Endothelial cell of umbilical vein (primary cell): ENCODE results near the gene JTB. TPM values are rescaled to one million over a fixed set of nuclear protein-coding genes. Genes with fewer than 3 reads are reported as not detected.

Experiments used
- BruUV-seq: library from RNA; stranded (reverse); fragments of 400-500 nt; replicated peaks from 2 replicates; lab custom pipeline; 2021; lab: Mats Ljungman, UMichigan
- CTCF ChIA-PET: fragments of 300-600, 350-600 bp; sonication (Branson Sonifier 250); formaldehyde crosslinking; loops from one replicate; lab custom pipeline; 2021; ENCODE audit warnings: antibody characterized with exemption, inconsistent platforms; lab: Charles Lee
- POLR2A ChIA-PET: fragments of 300-600, 350-600 bp; sonication (Branson Sonifier 250); formaldehyde crosslinking; loops from one replicate; lab custom pipeline; 2021; ENCODE audit warnings: antibody characterized with exemption, inconsistent platforms; lab: Charles Lee
- DNase-seq: peaks from one replicate; pipeline ENCODE4 v3.0.0-alpha.2; 2011; ENCODE audit warnings: low read depth, low spot score
- FAIRE-seq: peaks from 2 replicates; lab custom pipeline; 2011; peaks lifted over from hg19 to GRCh38; lab: Jason Lieb, UNC
- H2AFZ ChIP-seq: 2 replicates; pipeline ENCODE4 v1.6.0; 2012; ENCODE audit warnings: low read depth, low read length, control low read depth, inconsistent platforms
- H3K27ac ChIP-seq: 2 replicates; pipeline ENCODE4 v1.5.1; 2011; ENCODE audit warnings: low read depth, mild to moderate bottlenecking, control low read depth, low read length, moderate library complexity; ENCODE audit not compliant: insufficient read depth
- H3K27me3 ChIP-seq, 2 experiments: 2 replicates each; pipeline versions ENCODE4 v1.6.0 to v1.6.1; 2011; ENCODE audit warnings: low read length in 2 of 2, mixed read lengths in 1 of 2; ENCODE audit not compliant: control insufficient read depth in 2 of 2, insufficient read depth in 2 of 2
- H3K36me3 ChIP-seq, 2 experiments: 2 replicates in 1 of 2; 3 replicates in 1 of 2; pipeline ENCODE4 v1.5.1; 2011; ENCODE audit warnings: low read length in 2 of 2, mild to moderate bottlenecking in 1 of 2, moderate library complexity in 1 of 2; ENCODE audit not compliant: control insufficient read depth in 2 of 2, insufficient read depth in 2 of 2; ENCODE audit errors: extremely low read depth in 1 of 2
- H3K4me1 ChIP-seq: 3 replicates; pipeline ENCODE4 v1.5.1; 2011; ENCODE audit warnings: mild to moderate bottlenecking, low read length; ENCODE audit not compliant: control insufficient read depth, insufficient read depth; ENCODE audit errors: extremely low read depth
- H3K4me2 ChIP-seq: 2 replicates; pipeline ENCODE4 v1.6.1; 2011; ENCODE audit warnings: low read length, control low read depth, mixed read lengths; ENCODE audit not compliant: insufficient read depth
- H3K4me3 ChIP-seq, 3 experiments: fragments of 200-600 bp in 1 of 3; sonication (generic), shearing (Covaris generic) in 1 of 3; replicated peaks in 1 of 3; 2 replicates each; pipeline ENCODE4 v1.5.1; 2011 to 2016; ENCODE audit warnings: control low read depth in 3 of 3, low read length in 3 of 3, mild to moderate bottlenecking in 2 of 3, inconsistent platforms in 1 of 3, low read depth in 1 of 3, moderate library complexity in 1 of 3; ENCODE audit not compliant: insufficient read depth in 1 of 3
- H3K79me2 ChIP-seq: 2 replicates; pipeline ENCODE4 v1.6.0; 2012; ENCODE audit warnings: low read length, inconsistent platforms; ENCODE audit not compliant: control insufficient read depth, insufficient read depth
- H3K9ac ChIP-seq: replicated peaks from 2 replicates; pipeline ENCODE3; 2011; ENCODE audit warnings: low read length, control low read depth; ENCODE audit not compliant: insufficient read depth; ENCODE audit errors: extremely low read depth
- H3K9me1 ChIP-seq: replicated peaks from 3 replicates; pipeline ENCODE4 v1.6.0; 2011; ENCODE audit warnings: mild to moderate bottlenecking, low read length; ENCODE audit not compliant: control insufficient read depth, insufficient read depth; ENCODE audit errors: extremely low read depth
- H3K9me3 ChIP-seq: replicated peaks from 2 replicates; pipeline ENCODE4 v1.5.1; 2012; ENCODE audit warnings: low read length, inconsistent platforms; ENCODE audit not compliant: control insufficient read depth, insufficient read depth
- H4K20me1 ChIP-seq: replicated peaks from 2 replicates; pipeline ENCODE3; 2011; ENCODE audit warnings: mild to moderate bottlenecking, low read length; ENCODE audit not compliant: control insufficient read depth, insufficient read depth; ENCODE audit errors: extremely low read depth
- CTCF ChIP-seq, 2 donors: IDR thresholded peaks; 1 replicate in 1 of 2; 2 replicates in 1 of 2; pipeline ENCODE4 v1.5.1; 2011; ENCODE audit warnings: low read length in 2 of 2, mild to moderate bottlenecking in 2 of 2, moderate library complexity in 2 of 2, control low read depth in 1 of 2, inconsistent platforms in 1 of 2, low read depth in 1 of 2; ENCODE audit not compliant: insufficient read depth in 1 of 2; ENCODE audit errors: extremely low read depth in 1 of 2
- EZH2 ChIP-seq: IDR thresholded peaks from 2 replicates; pipeline ENCODE4 v1.6.1; 2012; ENCODE audit warnings: borderline replicate concordance, low read depth, mild to moderate bottlenecking, moderate library complexity, low read length, inconsistent platforms; ENCODE audit not compliant: severe bottlenecking
- FOS ChIP-seq: IDR thresholded peaks from 2 replicates; pipeline ENCODE4 v1.6.1; 2011; ENCODE audit warnings: mild to moderate bottlenecking, low read length, moderate library complexity, borderline replicate concordance; ENCODE audit not compliant: insufficient read depth
- GATA2 ChIP-seq: IDR thresholded peaks from 2 replicates; pipeline ENCODE4 v1.7.0; 2011; ENCODE audit warnings: low read depth, mild to moderate bottlenecking, moderate library complexity, mixed read lengths, low read length; ENCODE audit not compliant: insufficient read length, insufficient read depth
- JUN ChIP-seq: IDR thresholded peaks from 2 replicates; pipeline ENCODE4 v1.6.1; 2011; ENCODE audit warnings: borderline replicate concordance, low read depth; ENCODE audit not compliant: insufficient read length, insufficient read depth
- MYC ChIP-seq: IDR thresholded peaks from one replicate; pipeline ENCODE4 v1.6.1; 2011; ENCODE audit warnings: mild to moderate bottlenecking, low read depth, low read length
- POLR2A ChIP-seq: IDR thresholded peaks from 2 replicates; pipeline ENCODE4 v1.6.1; 2012; ENCODE audit warnings: low read depth, mild to moderate bottlenecking, control low read depth, low read length
- POLR2AphosphoS5 ChIP-seq: IDR thresholded peaks from 2 replicates; pipeline ENCODE4 v1.6.1; 2012; ENCODE audit warnings: low read depth, mild to moderate bottlenecking, control low read depth, low read length, moderate library complexity; ENCODE audit not compliant: insufficient read depth
- dilution Hi-C: fragments of 300-500 bp; cut with MboI; formaldehyde crosslinking; loops from one replicate; pipeline ENCODE4 v1.15.0; 2019; ENCODE audit warnings: low sequenced_read_pairs; ENCODE audit not compliant: extremely low pct_ligation_motif_present
- intact Hi-C: fragments of 100-400 bp; cut with micrococcal nuclease; formaldehyde crosslinking; loops from one replicate; pipeline ENCODE4 v1.10.0; 2022
- polyA plus RNA-seq, 4 experiments: library from polyadenylated mRNA; depleted of rRNA in 3 of 4; stranded (reverse) in 3 of 4; unstranded in 1 of 4; fragments of >200 nt; gene quantifications; 2 replicates each; pipeline versions ENCODE4 v1.2.1 to v1.2.3, GENCODE V29; 2011 to 2012; ENCODE audit warnings: missing spikeins in 1 of 4
- total RNA-seq: library from RNA; stranded (reverse); gene quantifications from 2 replicates; pipeline ENCODE4 v1.2.3, GENCODE V29; 2021
- TF ChIP-seq, protein P1 (sequence below): IDR thresholded peaks from 2 replicates; pipeline ENCODE4 v1.6.1; 2011; ENCODE audit not compliant: insufficient read depth, insufficient read length

Gene JTB
- total and polyA plus RNA-seq, 2 donors (not counting 3 experiments of a cell fraction or from before 2014, with no cell fraction given) = 90.2 to 149 TPM

DNA sequence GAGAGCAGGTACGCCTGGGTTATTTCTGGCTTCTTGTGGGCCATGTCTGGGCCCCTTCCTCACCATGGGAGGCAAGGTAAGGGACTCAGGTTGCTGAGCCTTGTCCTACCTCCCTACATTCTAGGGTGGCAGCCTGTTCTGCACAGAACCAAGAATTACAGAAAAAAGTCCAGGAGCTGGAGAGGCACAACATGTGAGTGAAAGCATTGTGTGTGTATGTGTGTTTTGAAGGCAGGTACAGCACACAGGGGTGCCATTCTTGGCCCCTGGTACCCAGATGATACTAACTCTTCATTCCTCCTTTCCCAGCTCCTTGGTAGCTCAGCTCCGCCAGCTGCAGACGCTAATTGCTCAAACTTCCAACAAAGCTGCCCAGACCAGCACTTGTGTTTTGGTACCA is 4.4 kb downstream of the JTB start:
- no peak for DNase-seq
- ChIA-PET POLR2A (no interaction called here), CTCF (interaction anchor here (1.1 kb wide), 1 partner anchor 27 kb away, joined by 3 read pairs; the partner anchor contains the start of gene DENND4B)
- no peak overlapping the region for H3K4me2 ChIP-seq
- H3K27me3 ChIP-seq = no peaks in the 10 kb centered on the region
- BruUV-seq = no TSS peak
- H3K4me1 ChIP-seq = peaks cover 14% of the 10 kb centered on the region
- intact Hi-C loops (no loop called here), dilution Hi-C loops (no loop called here)
- TF ChIP-seq POLR2A (peak; percentile 34), POLR2AphosphoS5 (no peak)
- H3K9me1 ChIP-seq = no peaks in the 10 kb centered on the region
- H3K36me3 ChIP-seq = peaks cover 3 to 13% of the 10 kb centered on the region in 2 experiments
- FAIRE-seq = no peak
- H2AFZ ChIP-seq = no peak overlapping the region
- H3K79me2 ChIP-seq = peaks cover 16% of the 10 kb centered on the region
- H3K27ac ChIP-seq = no peak overlapping the region
- H3K4me3 ChIP-seq = no peak overlapping the region
- no peaks in the 10 kb centered on the region for H4K20me1 ChIP-seq
- H3K9me3 ChIP-seq = no peaks in the 10 kb centered on the region
- H3K9ac ChIP-seq = no peak overlapping the region

- Histone ChIP-seq H3K27me3 (no peaks in the 10 kb centered on the region), H2AFZ (no peak overlapping the region), H3K4me1 (peaks cover 18% of the 10 kb centered on the region), H3K36me3 (peaks cover 0 to 11% of the 10 kb centered on the region in 2 experiments), H3K27ac (no peak overlapping the region), H3K9me3 (no peaks in the 10 kb centered on the region), H3K4me3 (no peak overlapping the region), H3K4me2 (no peak overlapping the region), H3K9me1 (no peaks in the 10 kb centered on the region), H3K9ac (no peak overlapping the region), H3K79me2 (no peaks in the 10 kb centered on the region), H4K20me1 (no peaks in the 10 kb centered on the region)
- no TSS peak for BruUV-seq
- no peak for FAIRE-seq
- CTCF ChIA-PET = interaction anchor here (4.7 kb wide), 1 partner anchor 25 kb away, joined by 37 read pairs; the partner anchor contains the start of gene DENND4B
- DNase-seq = no peak
- intact Hi-C loops (no loop called here), dilution Hi-C loops (no loop called here)
- no peak for TF ChIP-seq GATA2
- no peak for TF ChIP-seq FOS
- TF ChIP-seq, protein P1, sequence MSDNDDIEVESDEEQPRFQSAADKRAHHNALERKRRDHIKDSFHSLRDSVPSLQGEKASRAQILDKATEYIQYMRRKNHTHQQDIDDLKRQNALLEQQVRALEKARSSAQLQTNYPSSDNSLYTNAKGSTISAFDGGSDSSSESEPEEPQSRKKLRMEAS = no peak
- no peak for TF ChIP-seq EZH2
- TF ChIP-seq JUN = no peak
- TF ChIP-seq POLR2AphosphoS5 = no peak
- TF ChIP-seq CTCF (IDR thresholded peaks at IDR 0.05; ENCODE audit: extremely low read depth in 1 of 2, insufficient read depth in 1 of 2, low read depth in 1 of 2, low read length in 2 of 2) = no peak
- TF ChIP-seq POLR2A = no peak
- no peak for TF ChIP-seq MYC
- POLR2A ChIA-PET = no interaction called here
These were observed 7.1 kb downstream of the JTB start for GRCh38 chr1:153970346-153970745.
